Mesenchymal stem cell (in vitro differentiated cells and primary cell): ENCODE data around the gene TMEM229A.

Experiments used
- DNase-seq: peaks from one replicate; pipeline ENCODE4 v3.0.0-alpha.2; 2013
- H2AFZ ChIP-seq: one replicate; pipeline ENCODE4 v1.6.1; 2013; ENCODE audit warnings: low read depth, mild to moderate bottlenecking, control low read depth, inconsistent platforms, low read length, moderate library complexity
- H2AK5ac ChIP-seq: 2 replicates; pipeline ENCODE4 v1.6.1; 2013; ENCODE audit warnings: low read length, moderate library complexity, mild to moderate bottlenecking, inconsistent platforms; ENCODE audit not compliant: severe bottlenecking
- H2BK120ac ChIP-seq: one replicate; pipeline ENCODE4 v1.6.1; 2013; ENCODE audit warnings: low read depth, mild to moderate bottlenecking, inconsistent platforms, low read length, moderate library complexity
- H2BK12ac ChIP-seq, 2 experiments: one replicate each; pipeline ENCODE4 v1.6.1; 2013; ENCODE audit warnings: inconsistent platforms in 2 of 2, low read length in 2 of 2, mild to moderate bottlenecking in 2 of 2, moderate library complexity in 2 of 2, control low read depth in 1 of 2
- H2BK15ac ChIP-seq: one replicate; pipeline ENCODE4 v1.6.1; 2013; ENCODE audit warnings: mild to moderate bottlenecking, low read depth, inconsistent platforms; ENCODE audit not compliant: poor library complexity, severe bottlenecking
- H2BK5ac ChIP-seq: 2 replicates; pipeline ENCODE4 v1.6.1; 2013; ENCODE audit warnings: low read depth, mild to moderate bottlenecking, low read length, control low read depth, inconsistent platforms; ENCODE audit not compliant: poor library complexity, severe bottlenecking
- H3K14ac ChIP-seq, 2 experiments: one replicate each; pipeline ENCODE4 v1.6.1; 2013; ENCODE audit warnings: inconsistent platforms in 2 of 2, low read length in 2 of 2, control low read depth in 1 of 2, mild to moderate bottlenecking in 1 of 2, moderate library complexity in 1 of 2
- H3K18ac ChIP-seq, 2 experiments: one replicate each; pipeline ENCODE4 v1.6.1; 2013; ENCODE audit warnings: inconsistent platforms in 2 of 2, low read length in 2 of 2, control low read depth in 1 of 2, low read depth in 1 of 2, mild to moderate bottlenecking in 1 of 2
- H3K23ac ChIP-seq, 2 experiments: one replicate each; pipeline ENCODE4 v1.6.1; 2013; ENCODE audit warnings: inconsistent platforms in 2 of 2, low read length in 2 of 2, mild to moderate bottlenecking in 2 of 2, moderate library complexity in 2 of 2, control low read depth in 1 of 2
- H3K27ac ChIP-seq: 2 replicates; pipeline ENCODE4 v1.5.1; 2013; ENCODE audit warnings: mild to moderate bottlenecking, moderate library complexity, low read length, control low read depth, inconsistent platforms; ENCODE audit not compliant: poor library complexity, severe bottlenecking
- H3K27me3 ChIP-seq, 2 experiments: 2 replicates each; pipeline versions ENCODE4 v1.6.1 to v1.7.0; 2013; ENCODE audit warnings: low read length in 2 of 2, mild to moderate bottlenecking in 2 of 2, moderate library complexity in 2 of 2, control low read depth in 1 of 2, inconsistent platforms in 1 of 2; ENCODE audit not compliant: control insufficient read depth in 1 of 2, insufficient read depth in 1 of 2
- H3K36me3 ChIP-seq, 2 experiments: 2 replicates each; pipeline versions ENCODE4 v1.6.1 to v1.7.0; 2013; ENCODE audit warnings: low read length in 2 of 2, control low read depth in 1 of 2, inconsistent platforms in 1 of 2, low read depth in 1 of 2, mild to moderate bottlenecking in 1 of 2; ENCODE audit not compliant: insufficient read depth in 2 of 2, control insufficient read depth in 1 of 2
- H3K4ac ChIP-seq, 2 experiments: one replicate each; pipeline ENCODE4 v1.6.1; 2013; ENCODE audit warnings: inconsistent platforms in 2 of 2, low read length in 2 of 2, mild to moderate bottlenecking in 2 of 2, moderate library complexity in 2 of 2, control low read depth in 1 of 2, low read depth in 1 of 2
- H3K4me1 ChIP-seq: 2 replicates; pipeline ENCODE4 v1.6.1; 2013; ENCODE audit warnings: low read depth, low read length, control low read depth; ENCODE audit not compliant: control insufficient read depth, insufficient read depth
- H3K4me2 ChIP-seq: 2 replicates; pipeline ENCODE4 v1.6.1; 2013; ENCODE audit warnings: low read length, mild to moderate bottlenecking, inconsistent platforms; ENCODE audit not compliant: poor library complexity, severe bottlenecking
- H3K4me3 ChIP-seq, 2 experiments: 2 replicates each; pipeline versions ENCODE4 v1.5.1 to v1.7.0; 2013; ENCODE audit warnings: low read length in 2 of 2, mild to moderate bottlenecking in 2 of 2, control low read depth in 1 of 2, low read depth in 1 of 2; ENCODE audit not compliant: insufficient read depth in 1 of 2
- H3K79me1 ChIP-seq: replicated peaks from 2 replicates; pipeline ENCODE4 v1.6.1; 2013; ENCODE audit warnings: mild to moderate bottlenecking, control low read depth, low read length, inconsistent platforms; ENCODE audit not compliant: poor library complexity, severe bottlenecking
- H3K9ac ChIP-seq: 2 replicates; pipeline ENCODE4 v1.7.0; 2013; ENCODE audit warnings: mild to moderate bottlenecking, low read length, moderate library complexity
- H3K9me3 ChIP-seq: 2 replicates; pipeline ENCODE4 v1.7.0; 2013; ENCODE audit warnings: mild to moderate bottlenecking, low read length; ENCODE audit not compliant: control insufficient read depth
- H4K8ac ChIP-seq: one replicate; pipeline ENCODE4 v1.6.1; 2013; ENCODE audit warnings: inconsistent platforms, mild to moderate bottlenecking, low read length, moderate library complexity
- H4K91ac ChIP-seq: one replicate; pipeline ENCODE4 v1.6.1; 2013; ENCODE audit warnings: mild to moderate bottlenecking, low read length, inconsistent platforms
- WGBS: methylation state at CpG from one replicate; pipeline ENCODE4 v1.1.7; 2013; ENCODE audit warnings: mixed read lengths; 5-methylcytosine and 5-hydroxymethylcytosine counted together

Gene TMEM229A

GRCh38 chr7:124062171-124062570 lies 29.3 kb upstream of the TMEM229A start:
- 59% methylated on average over 1 of the region's 1 CpG for WGBS
- Histone ChIP-seq H3K4me3 (no peak overlapping the region), H3K4ac (no peak overlapping the region), H3K23ac (no peak overlapping the region), H2BK15ac (no peak overlapping the region), H4K8ac (no peak overlapping the region), H2AK5ac (no peak overlapping the region), H2AFZ (no peak overlapping the region), H4K91ac (no peak overlapping the region), H3K18ac (no peak overlapping the region), H3K9me3 (no peaks in the 10 kb centered on the region), H2BK120ac (no peak overlapping the region), H2BK5ac (no peak overlapping the region), H3K27ac (no peak overlapping the region), H3K36me3 (no peaks in the 10 kb centered on the region), H2BK12ac (no peak overlapping the region), H3K9ac (no peak overlapping the region), H3K4me1 (no peaks in the 10 kb centered on the region), H3K27me3 (no peaks in the 10 kb centered on the region), H3K4me2 (no peak overlapping the region), H3K14ac (no peak overlapping the region), H3K79me1 (no peaks in the 10 kb centered on the region)
- DNase-seq = no peak

DNA sequence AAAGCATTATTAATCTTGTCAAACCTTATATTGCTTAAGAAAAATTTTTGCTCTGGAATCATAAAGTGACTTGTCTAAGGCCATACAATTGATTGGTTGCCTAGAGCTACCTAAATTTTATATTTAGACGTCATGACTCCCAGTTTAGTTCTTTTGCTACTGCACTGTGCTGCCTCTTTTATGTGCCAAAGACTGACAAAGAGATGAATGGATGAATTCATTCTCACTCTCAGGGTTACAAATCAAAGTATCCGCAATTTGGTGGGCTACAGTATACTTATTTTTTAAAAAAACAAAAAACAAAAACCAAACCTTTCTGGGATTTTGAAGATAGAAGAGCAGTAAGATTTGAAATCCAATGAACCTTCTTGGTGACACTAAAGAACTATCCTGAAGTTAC lies 27.7 kb upstream of the TMEM229A start:
- Histone ChIP-seq H2BK12ac (no peak overlapping the region), H3K4ac (no peak overlapping the region), H3K9ac (no peak overlapping the region), H3K4me3 (no peak overlapping the region), H3K79me1 (no peaks in the 10 kb centered on the region), H4K8ac (no peak overlapping the region), H2BK120ac (no peak overlapping the region), H2BK5ac (no peak overlapping the region), H3K14ac (no peak overlapping the region), H3K23ac (no peak overlapping the region), H3K36me3 (no peaks in the 10 kb centered on the region), H2AK5ac (no peak overlapping the region), H2BK15ac (no peak overlapping the region), H2AFZ (no peak overlapping the region), H3K9me3 (no peaks in the 10 kb centered on the region), H3K18ac (no peak overlapping the region), H3K4me2 (no peak overlapping the region), H3K27ac (no peak overlapping the region), H3K4me1 (no peaks in the 10 kb centered on the region), H3K27me3 (no peaks in the 10 kb centered on the region), H4K91ac (no peak overlapping the region)
- WGBS = 100% methylated on average over 1 of the region's 2 CpGs
- no peak for DNase-seq

GRCh38 chr7:124059375-124059774 lies 26.5 kb upstream of the TMEM229A start:
- Histone ChIP-seq H3K27me3 (no peaks in the 10 kb centered on the region), H3K4me3 (no peak overlapping the region), H3K9me3 (no peaks in the 10 kb centered on the region), H3K4ac (no peak overlapping the region), H3K4me1 (no peaks in the 10 kb centered on the region), H2BK5ac (no peak overlapping the region), H3K18ac (no peak overlapping the region), H2BK15ac (no peak overlapping the region), H3K23ac (no peak overlapping the region), H2BK120ac (no peak overlapping the region), H4K8ac (no peak overlapping the region), H2AFZ (no peak overlapping the region), H4K91ac (no peak overlapping the region), H3K14ac (no peak overlapping the region), H2BK12ac (no peak overlapping the region), H3K79me1 (no peaks in the 10 kb centered on the region), H3K27ac (no peak overlapping the region), H3K4me2 (no peak overlapping the region), H3K9ac (no peak overlapping the region), H3K36me3 (no peaks in the 10 kb centered on the region), H2AK5ac (no peak overlapping the region)
- DNase-seq = no peak
- 91% methylated on average over 4 of the region's 4 CpGs for WGBS

DNA sequence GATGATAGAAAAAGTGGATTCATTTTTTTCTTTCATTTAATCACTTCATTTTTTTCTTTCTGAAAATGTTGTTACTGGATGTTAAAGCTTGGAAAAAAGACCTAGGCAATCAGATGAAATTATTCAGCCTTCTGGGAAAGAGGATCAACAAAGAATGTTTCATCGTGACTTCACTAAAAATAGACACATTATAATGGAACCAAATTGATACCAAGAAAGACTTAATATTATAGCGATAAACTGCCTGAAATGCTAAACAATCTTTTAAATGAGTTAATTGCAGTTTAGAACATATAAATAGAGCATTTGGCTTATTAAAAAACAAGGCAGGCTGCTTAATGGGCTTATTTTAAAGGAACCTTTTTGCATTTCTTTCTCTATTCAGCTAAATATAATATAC lies 25.6 kb upstream of the TMEM229A start:
- no peak overlapping the region for H2AFZ ChIP-seq
- H4K8ac ChIP-seq = no peak overlapping the region
- no peak overlapping the region for H2BK15ac ChIP-seq
- H3K9me3 ChIP-seq = no peaks in the 10 kb centered on the region
- H3K27ac ChIP-seq = no peak overlapping the region
- DNase-seq = no peak
- H2AK5ac ChIP-seq = no peak overlapping the region
- H3K36me3 ChIP-seq = no peaks in the 10 kb centered on the region
- no peak overlapping the region for H3K14ac ChIP-seq
- H2BK5ac ChIP-seq = no peak overlapping the region
- H3K4me3 ChIP-seq = no peak overlapping the region
- H3K4me2 ChIP-seq = no peak overlapping the region
- no peaks in the 10 kb centered on the region for H3K4me1 ChIP-seq
- no peak overlapping the region for H2BK12ac ChIP-seq
- no peak overlapping the region for H2BK120ac ChIP-seq
- H3K27me3 ChIP-seq = no peaks in the 10 kb centered on the region
- no peaks in the 10 kb centered on the region for H3K79me1 ChIP-seq
- no peak overlapping the region for H3K4ac ChIP-seq
- H3K9ac ChIP-seq = no peak overlapping the region
- no peak overlapping the region for H3K18ac ChIP-seq
- H3K23ac ChIP-seq = no peak overlapping the region
- no peak overlapping the region for H4K91ac ChIP-seq
- no CpG with 5 or more reads among the region's 2 CpGs for WGBS
